HepG2 (cell line): ENCODE results near the gene ADGRG1. TPM values are rescaled to one million over a fixed set of nuclear protein-coding genes. Genes with fewer than 3 reads are reported as not detected.

Source experiments
- ATAC-seq: fragments of 200-7000 bp; cut with Tn5 transposase; 3 replicates; pipeline ENCODE4 v1.9.1; 2020; ENCODE audit warnings: mild to moderate bottlenecking, moderate library complexity
- BruUV-seq: library from RNA; stranded (reverse); fragments of 400-500 nt; replicated peaks from 2 replicates; lab custom pipeline; 2021; lab: Mats Ljungman, UMichigan
- CTCF ChIA-PET: fragments of 300-600 bp; formaldehyde crosslinking; extraction: SDS; loops from one replicate; lab custom pipeline; 2021; ENCODE audit warnings: low total read pairs, inconsistent platforms, low intra/inter-chr PET ratio; lab: Yijun Ruan, JAX
- POLR2A ChIA-PET: fragments of 350-600 bp; sonication (Branson Sonifier 250); formaldehyde crosslinking; loops from one replicate; lab custom pipeline; 2020; ENCODE audit warnings: antibody characterized with exemption, inconsistent platforms; lab: Yijun Ruan, JAX
- DNase-seq: peaks from one replicate; pipeline ENCODE4 v3.0.0-alpha.2; 2015; ENCODE audit warnings: low spot score
- FAIRE-seq: peaks from 3 replicates; lab custom pipeline; 2011; peaks lifted over from hg19 to GRCh38; lab: Jason Lieb, UNC
- H2AFZ ChIP-seq: one replicate; pipeline ENCODE4 v1.6.1; 2011; ENCODE audit warnings: low read length, inconsistent platforms
- H3K27ac ChIP-seq: fragments of 300-600 bp; 3 replicates; pipeline ENCODE4 v1.8.0; 2011; ENCODE audit warnings: mixed run types, mild to moderate bottlenecking, mixed read lengths, low read length, inconsistent platforms; ENCODE audit not compliant: insufficient read depth; ENCODE audit errors: extremely low read length
- H3K27me3 ChIP-seq, 2 experiments: fragments of 200-600 bp in 1 of 2; 2 replicates in 1 of 2; 3 replicates in 1 of 2; pipeline versions ENCODE4 v1.6.0 to v1.8.0; 2011; ENCODE audit warnings: low read length in 2 of 2, mild to moderate bottlenecking in 2 of 2, moderate library complexity in 2 of 2, inconsistent platforms in 1 of 2; ENCODE audit not compliant: insufficient read depth in 2 of 2, control insufficient read depth in 1 of 2
- H3K36me3 ChIP-seq, 2 experiments: fragments of 200-600 bp in 1 of 2; replicated peaks in 1 of 2; 2 replicates in 1 of 2; 3 replicates in 1 of 2; pipeline versions ENCODE4 v1.5.1 to v1.8.0; 2011; ENCODE audit warnings: low read length in 2 of 2, inconsistent platforms in 1 of 2; ENCODE audit not compliant: insufficient read depth in 2 of 2, control insufficient read depth in 1 of 2
- H3K4me1 ChIP-seq: 2 replicates; pipeline ENCODE4 v1.5.1; 2012; ENCODE audit warnings: low read length, inconsistent platforms; ENCODE audit not compliant: insufficient read depth
- H3K4me2 ChIP-seq: 2 replicates; pipeline ENCODE4 v1.6.0; 2011; ENCODE audit warnings: low read depth, low read length, inconsistent platforms
- H3K4me3 ChIP-seq, 3 experiments: fragments of 200-600 bp in 1 of 3; sonication (generic), shearing (Covaris generic) in 1 of 3; replicated peaks in 1 of 3; 2 replicates each; pipeline ENCODE4 v1.5.1; 2011 to 2016; ENCODE audit warnings: low read length in 3 of 3, inconsistent platforms in 2 of 3, low read depth in 2 of 3, mild to moderate bottlenecking in 2 of 3, control low read depth in 1 of 3, mixed read lengths in 1 of 3; ENCODE audit not compliant: insufficient read depth in 1 of 3
- H3K79me2 ChIP-seq: one replicate; pipeline ENCODE4 v1.6.1; 2011; ENCODE audit warnings: low read length, inconsistent platforms; ENCODE audit not compliant: insufficient read depth
- H3K9ac ChIP-seq: 2 replicates; pipeline ENCODE4 v1.6.0; 2011; ENCODE audit warnings: mild to moderate bottlenecking, low read depth, low read length, inconsistent platforms; ENCODE audit not compliant: insufficient read depth
- H3K9me3 ChIP-seq: 2 replicates; pipeline ENCODE4 v1.5.1; 2012; ENCODE audit warnings: mild to moderate bottlenecking, low read length
- H4K20me1 ChIP-seq: 2 replicates; pipeline ENCODE4 v1.6.0; 2011; ENCODE audit warnings: inconsistent platforms, mild to moderate bottlenecking, low read length, moderate library complexity; ENCODE audit not compliant: insufficient read depth
- ATF4 ChIP-seq, 2 experiments: fragments of 450-650 bp in 1 of 2; sonication (generic) in 1 of 2; formaldehyde crosslinking; IDR thresholded peaks; 2 replicates each; pipeline versions ENCODE4 v1.5.0 to v1.8.0; 2020 to 2022; ENCODE audit warnings: mild to moderate bottlenecking in 1 of 2, missing genetic modification reagents in 1 of 2
- ESRRA ChIP-seq: sonication (generic); formaldehyde crosslinking; IDR thresholded peaks from 2 replicates; pipeline ENCODE4 v1.5.1; 2020; ENCODE audit warnings: mild to moderate bottlenecking, low read depth, missing genetic modification reagents
- GLMP ChIP-seq: sonication (generic); formaldehyde crosslinking; IDR thresholded peaks from 2 replicates; pipeline ENCODE4 v1.9.0; 2021; ENCODE audit warnings: missing genetic modification reagents, mild to moderate bottlenecking, borderline replicate concordance
- NR1H2 ChIP-seq: sonication (generic); formaldehyde crosslinking; IDR thresholded peaks from 2 replicates; pipeline ENCODE4 v1.8.1; 2022; ENCODE audit warnings: low read depth, missing genetic modification reagents, borderline replicate concordance
- RNF2 ChIP-seq: fragments of 450-650 bp; conservative IDR thresholded peaks from 2 replicates; pipeline ENCODE4 v1.6.1; 2016; ENCODE audit warnings: low read depth
- ZBTB26 ChIP-seq: IDR thresholded peaks from 2 replicates; pipeline ENCODE4 v1.6.1; 2016; ENCODE audit warnings: missing compliant biosample characterization, missing genetic modification reagents, borderline replicate concordance
- ZNF232 ChIP-seq: sonication (generic); formaldehyde crosslinking; IDR thresholded peaks from 2 replicates; pipeline ENCODE4 v1.4.0; 2020; ENCODE audit warnings: missing genetic modification reagents, borderline replicate concordance
- ZNF770 ChIP-seq: sonication (generic); formaldehyde crosslinking; IDR thresholded peaks from 2 replicates; pipeline ENCODE4 v1.5.0; 2020; ENCODE audit warnings: mild to moderate bottlenecking, missing genetic modification reagents
- WGBS: methylation state at CpG from one replicate; pipeline ENCODE4 v1.1.6; 2017; ENCODE audit warnings: low lambda C conversion rate; 5-methylcytosine and 5-hydroxymethylcytosine counted together
- in situ Hi-C: cut with HindIII; loops from 2 replicates; pipeline ENCODE4 v1.10.0; 2017; ENCODE audit warnings: low pct_unique_long_range_greater_than_20kb; ENCODE audit not compliant: extremely low pct_ligation_motif_present
- intact Hi-C: fragments of 100-400 bp; cut with micrococcal nuclease; formaldehyde crosslinking; loops from one replicate; pipeline ENCODE4 v1.10.0; 2022; ENCODE audit not compliant: unreplicated experiment
- polyA plus RNA-seq, 8 experiments: library from polyadenylated mRNA; depleted of rRNA in 3 of 8; stranded (reverse) in 7 of 8; unstranded in 1 of 8; fragments of >200 nt; fragmentation: Illumina TruSeq in 4 of 8; extraction: Trizol in 4 of 8; gene quantifications; 2 replicates each; pipeline versions ENCODE4 v1.2.1 to v1.2.3, GENCODE V29; 2011 to 2016; ENCODE audit warnings: low read depth in 4 of 8, missing spikeins in 1 of 8, mixed read lengths in 1 of 8; ENCODE audit not compliant: insufficient read depth in 1 of 8
- total RNA-seq, 5 experiments: library from RNA; depleted of rRNA; stranded (reverse); fragments of >200 nt; fragmentation: Illumina TruSeq; extraction: Trizol; gene quantifications; 2 replicates each; pipeline ENCODE4 v1.2.3, GENCODE V29; 2016; ENCODE audit warnings: low read depth in 1 of 5

ADGRG1 gene
- total and polyA plus RNA-seq, 2 of the 13 experiments (the other 11 are each of a cell fraction or from before 2014, with no cell fraction given): 2.7 to 5.9 TPM

- no peaks in the 10 kb centered on the region for H3K79me2 ChIP-seq
- no peak for FAIRE-seq
- in situ Hi-C loops: loop anchor here (5.0 kb wide), 2 partner anchors 44 to 124 kb away; no protein-coding TSS in a partner anchor
- no peaks in the 10 kb centered on the region for H3K36me3 ChIP-seq
- H3K4me2 ChIP-seq: no peak overlapping the region
- CTCF ChIA-PET: interaction anchor here (17.5 kb wide), 1 partner anchor 46 kb away, joined by 571 read pairs; no protein-coding TSS in a partner anchor
- intact Hi-C loops: no loop called here
- no peak overlapping the region for H3K9ac ChIP-seq
- TF ChIP-seq RNF2 (no peak), ZBTB26 (CRISPR knock-in tag) (no peak)
- BruUV-seq: no TSS peak
- H3K9me3 ChIP-seq: no peaks in the 10 kb centered on the region
- H3K27me3 ChIP-seq: no peaks in the 10 kb centered on the region
- ATAC-seq: no peak
- no peaks in the 10 kb centered on the region for H4K20me1 ChIP-seq
- DNase-seq: no peak
- no peak overlapping the region for H3K4me3 ChIP-seq
- 86% methylated on average over 17 of the region's 17 CpGs for WGBS
- peaks cover 41% of the 10 kb centered on the region for H3K4me1 ChIP-seq
- H2AFZ ChIP-seq: no peak overlapping the region
- POLR2A ChIA-PET: no interaction called here
- H3K27ac ChIP-seq: no peak overlapping the region
Measured at GRCh38 chr16:57603115-57604024, 25.1 kb upstream of the ADGRG1 start.

GRCh38 chr16:57604177-57604576, 24.3 kb upstream of the ADGRG1 start:
- ATAC-seq (no peak), FAIRE-seq (no peak), DNase-seq (no peak)
- Histone ChIP-seq H3K36me3 (no peaks in the 10 kb centered on the region), H4K20me1 (no peaks in the 10 kb centered on the region), H3K79me2 (no peaks in the 10 kb centered on the region), H3K9me3 (no peaks in the 10 kb centered on the region), H3K4me3 (no peak overlapping the region), H3K9ac (no peak overlapping the region), H3K4me1 (peaks cover 49% of the 10 kb centered on the region), H3K4me2 (no peak overlapping the region), H2AFZ (no peak overlapping the region), H3K27ac (no peak overlapping the region), H3K27me3 (no peaks in the 10 kb centered on the region)
- in situ Hi-C loops: loop anchor here (5.0 kb wide), 2 partner anchors 43 to 123 kb away; no protein-coding TSS in a partner anchor
- no TSS peak for BruUV-seq
- intact Hi-C loops: no loop called here
- CTCF ChIA-PET: no interaction called here
- 96% methylated on average over 7 of the region's 7 CpGs for WGBS
- POLR2A ChIA-PET: no interaction called here
- TF ChIP-seq GLMP (CRISPR knock-in tag): no peak
- TF ChIP-seq ZNF232: no peak
- TF ChIP-seq ATF4 (CRISPR knock-in tag; IDR thresholded peaks at IDR 0.05): no peak
- peak; percentile 76 for TF ChIP-seq ZNF770 (CRISPR knock-in tag)
- TF ChIP-seq ESRRA (CRISPR knock-in tag): no peak
- TF ChIP-seq NR1H2: no peak
